HG03097 (cell line): Measurements from ENCODE around the gene P2RY13.

ENCODE experiments used
- ATAC-seq: cut with Tn5 transposase; IDR thresholded peaks from one replicate; pipeline ENCODE4 v1.9.1; 2021; ENCODE audit not compliant: unreplicated experiment, low FRiP score

P2RY13 gene

DNA sequence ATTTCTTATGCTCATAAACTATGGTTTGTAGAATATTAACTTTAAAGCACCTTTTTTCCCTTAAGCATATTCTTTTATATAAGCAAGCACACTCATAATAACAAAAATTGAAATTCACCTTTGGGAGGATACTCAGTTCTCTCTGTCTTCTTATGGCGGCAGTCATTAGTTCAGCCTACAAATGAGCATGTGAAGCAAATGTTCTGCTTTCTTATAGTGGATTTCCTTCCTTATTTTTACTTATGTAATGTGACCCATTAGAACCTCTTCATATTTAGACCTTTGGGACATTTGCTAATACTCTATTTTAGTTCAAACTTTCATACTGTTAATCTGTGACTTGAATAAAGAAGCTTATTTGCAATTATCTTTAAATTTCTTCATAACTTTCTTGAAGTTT lies at the start of gene P2RY13:
Gene P2RY13 (minus strand): TSS at position 187 of the 400 bp plus-strand sequence. CDS start 21 bp downstream, at position 166.
- no peak for ATAC-seq

DNA sequence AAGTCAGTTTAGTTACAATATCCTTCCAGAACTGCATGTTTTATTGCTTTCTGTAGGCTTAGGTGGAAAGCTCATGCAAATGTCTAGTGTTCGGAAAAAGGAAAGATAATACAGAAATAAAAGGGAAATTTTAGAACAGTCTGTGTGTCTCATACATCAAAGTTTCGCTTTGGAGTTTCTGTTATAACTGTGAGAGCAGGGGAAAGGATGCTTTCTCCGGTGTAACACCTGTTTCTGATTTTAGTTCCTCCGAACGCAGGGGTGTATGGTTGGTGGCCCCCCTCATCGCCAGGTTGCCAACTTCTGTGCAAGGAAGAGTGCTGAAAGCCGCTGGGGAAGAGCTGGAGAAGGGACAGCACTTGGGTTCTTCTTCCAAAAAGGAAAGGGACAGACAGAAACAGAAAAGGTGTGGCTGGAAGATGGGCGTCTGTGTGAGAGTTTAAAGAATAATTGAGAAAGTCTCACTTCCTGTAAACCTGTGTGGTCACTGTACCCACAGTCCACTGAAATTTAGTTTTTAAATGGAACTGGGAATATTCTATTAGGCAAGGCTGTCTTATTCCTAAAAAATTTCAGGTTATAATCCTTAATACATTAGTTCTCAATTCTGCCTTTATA lies 48.5 kb upstream of the P2RY13 start:
- no peak for ATAC-seq

DNA sequence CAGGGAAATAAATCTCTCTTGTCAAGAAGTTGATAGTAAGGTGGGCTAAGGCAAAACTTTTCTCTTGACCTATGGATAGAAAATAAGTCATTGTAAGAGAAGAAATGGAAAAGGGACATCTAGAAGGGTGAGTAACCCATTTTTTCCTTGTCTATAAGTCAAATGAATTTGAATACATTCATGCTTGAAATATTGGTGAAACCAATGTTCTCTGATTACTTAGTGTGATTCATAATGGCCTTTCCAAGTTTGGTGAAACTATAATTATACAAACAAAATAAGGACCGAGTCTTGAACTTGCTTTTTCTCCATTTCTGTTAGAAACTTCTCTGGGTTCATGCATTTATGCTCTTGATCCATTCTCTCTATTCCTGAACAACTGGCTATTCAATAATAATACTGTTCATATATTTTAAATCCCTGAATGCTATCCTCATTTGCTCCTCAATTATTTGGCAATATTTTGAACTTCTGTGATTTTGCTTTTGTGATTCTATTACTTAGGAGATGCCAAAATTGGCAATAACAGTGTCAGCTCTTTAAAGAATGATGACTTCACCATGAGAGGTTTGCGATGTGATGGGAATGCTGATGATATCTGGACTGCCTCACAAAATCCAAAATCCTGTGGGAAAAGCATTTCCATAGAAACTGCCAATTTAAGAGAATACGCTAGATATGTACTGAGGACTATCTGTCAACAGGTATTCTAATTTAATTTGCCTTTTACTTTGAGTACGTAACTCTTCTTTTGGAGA lies 42.9 kb upstream of the P2RY13 start:
- no peak for ATAC-seq

DNA sequence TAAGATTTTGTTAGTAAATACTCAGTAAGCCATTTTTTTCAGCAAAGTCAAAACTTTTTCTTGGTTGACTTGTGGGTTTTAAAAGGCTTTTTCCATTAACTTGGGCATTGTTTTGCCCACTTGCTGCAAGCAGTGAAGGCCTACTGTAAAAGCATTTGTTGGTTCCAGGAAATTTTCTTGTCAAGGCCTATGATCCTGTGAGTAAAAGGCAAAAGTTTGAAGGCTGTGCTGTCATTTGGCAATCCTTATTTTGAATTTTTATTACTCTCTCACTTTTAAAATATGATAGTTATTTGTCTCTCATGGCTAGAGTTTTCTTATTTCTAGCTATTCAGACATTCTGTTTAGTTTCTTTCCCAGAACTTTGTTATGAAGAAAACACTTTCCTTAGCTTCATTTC lies 42.2 kb upstream of the P2RY13 start:
- no peak for ATAC-seq

DNA sequence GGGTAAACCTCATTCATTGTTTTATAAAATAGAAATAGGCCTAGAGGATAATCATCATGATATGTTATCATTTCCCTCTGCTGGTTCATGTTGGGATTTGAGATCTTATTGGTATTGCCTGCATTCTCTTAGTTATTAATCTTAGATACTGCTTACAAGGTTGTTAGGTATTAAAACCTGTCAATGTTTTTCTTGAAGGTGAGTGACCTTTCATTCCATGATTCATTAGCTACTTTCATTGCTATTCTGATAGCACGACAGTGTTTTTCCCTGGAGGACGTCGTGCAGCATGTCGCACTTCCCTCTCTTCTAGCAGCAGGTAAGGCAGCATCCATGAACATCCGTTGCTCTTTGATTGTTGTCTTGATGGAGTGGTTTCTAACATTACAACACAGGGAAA lies 38.1 kb upstream of the P2RY13 start:
- ATAC-seq, result no peak

DNA sequence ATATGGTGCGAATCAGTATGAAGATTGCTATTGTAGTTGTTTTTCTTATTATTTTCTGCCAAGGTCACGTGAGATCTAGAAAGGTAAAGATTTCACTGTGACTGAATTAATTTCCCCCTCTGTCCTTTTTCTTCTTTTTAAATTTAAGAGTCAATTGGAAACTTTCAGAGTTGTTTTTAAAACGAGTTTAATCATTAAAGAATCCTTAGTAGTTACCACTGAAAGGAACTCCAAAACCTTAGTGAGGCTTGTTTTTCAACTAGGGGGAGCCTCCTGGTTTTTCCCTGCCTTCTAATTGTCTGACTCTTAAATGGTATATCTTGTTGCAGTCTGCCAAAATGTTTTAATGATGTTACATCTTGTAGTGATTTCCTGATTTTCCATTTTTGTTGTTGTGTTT lies 37.6 kb upstream of the P2RY13 start:
- no peak for ATAC-seq

DNA sequence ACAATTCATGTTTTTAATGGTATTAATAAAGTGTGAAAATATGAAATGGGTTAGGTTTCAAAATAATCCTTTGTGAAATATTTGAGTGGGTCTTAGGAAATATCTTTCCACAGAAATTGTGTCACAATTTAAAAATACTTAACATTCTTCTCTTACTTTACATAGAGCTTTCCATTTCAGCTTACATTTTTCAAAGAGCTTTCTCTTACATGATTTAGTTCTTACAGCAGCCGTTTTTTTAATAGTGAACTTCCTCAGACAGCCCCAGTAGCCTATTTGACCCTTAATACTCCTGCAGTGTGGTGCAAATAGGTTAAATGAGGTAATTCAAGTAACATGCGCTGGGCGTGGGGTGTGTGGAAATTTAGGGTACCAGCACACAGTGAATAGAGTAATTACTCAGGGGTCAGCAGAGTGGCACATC lies 33.4 kb upstream of the P2RY13 start:
- no peak for ATAC-seq

DNA sequence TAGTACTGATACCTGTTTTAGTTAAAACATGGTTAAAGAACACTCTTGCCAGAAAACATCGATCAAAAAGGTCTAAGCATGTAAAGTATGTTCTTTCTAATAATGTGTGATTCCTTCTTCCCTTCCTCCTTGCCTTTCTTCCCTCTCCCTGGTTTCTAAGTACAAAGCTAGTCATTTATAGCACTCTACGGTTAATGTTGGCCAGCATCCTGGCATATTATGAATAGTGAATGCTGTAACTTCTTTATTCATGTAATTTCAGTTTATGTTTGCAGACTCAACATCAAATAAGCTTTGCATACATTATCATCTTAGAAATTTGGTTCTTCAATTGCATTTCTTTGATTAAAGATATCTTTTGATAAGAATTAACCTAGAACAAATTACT lies 28.1 kb upstream of the P2RY13 start:
- no peak for ATAC-seq

DNA sequence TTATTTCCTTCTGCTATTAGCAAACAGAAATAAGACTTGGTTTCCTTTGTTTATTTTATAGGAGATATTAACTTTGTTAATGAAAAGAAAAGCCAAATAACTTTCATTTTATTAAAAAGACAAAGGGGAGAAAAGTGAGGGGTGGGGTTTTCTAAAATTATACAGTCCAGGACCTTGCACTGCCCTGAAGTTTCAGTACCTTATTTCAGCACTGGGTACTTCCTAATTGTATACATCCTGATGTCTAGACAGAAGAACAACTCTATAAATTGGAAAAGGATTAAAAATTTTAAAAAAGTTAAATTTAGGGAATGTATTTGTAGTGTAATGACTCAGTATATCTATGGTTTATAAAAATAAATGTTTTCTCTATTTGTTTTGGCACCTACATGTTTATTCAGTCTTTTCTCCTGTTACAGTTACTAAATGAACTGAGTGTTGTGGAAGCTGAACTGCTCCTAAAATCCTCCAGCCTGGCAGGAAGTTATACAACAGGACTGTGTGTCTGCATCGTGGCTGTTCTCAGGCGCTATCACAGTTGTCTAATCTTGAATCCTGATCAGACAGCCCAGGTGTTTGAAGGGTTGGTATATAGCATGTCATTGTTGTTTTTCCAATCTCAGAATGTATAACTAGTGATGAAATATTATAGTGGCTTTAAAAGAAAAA lies 27.6 kb upstream of the P2RY13 start:
- no peak for ATAC-seq

DNA sequence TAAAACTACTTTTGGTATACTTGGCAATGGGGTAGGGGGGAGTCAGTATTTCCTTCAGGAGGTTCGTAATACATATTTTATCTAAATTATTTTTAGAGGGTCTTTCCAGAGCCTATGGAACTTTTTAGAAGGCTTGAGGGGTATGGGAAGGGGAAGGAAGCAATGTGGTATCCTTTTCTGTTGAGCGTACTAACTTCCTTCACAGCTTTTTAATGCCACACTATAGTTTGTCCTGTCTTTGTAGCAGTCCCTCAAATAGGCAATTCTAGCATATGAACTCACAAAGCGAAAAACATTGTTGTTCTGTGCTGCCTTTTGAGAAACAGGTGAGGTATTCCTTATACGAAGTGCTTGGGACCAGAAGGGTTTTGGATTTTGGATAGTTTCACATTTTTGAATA lies 22.3 kb upstream of the P2RY13 start:
- peak; percentile 24 for ATAC-seq

DNA sequence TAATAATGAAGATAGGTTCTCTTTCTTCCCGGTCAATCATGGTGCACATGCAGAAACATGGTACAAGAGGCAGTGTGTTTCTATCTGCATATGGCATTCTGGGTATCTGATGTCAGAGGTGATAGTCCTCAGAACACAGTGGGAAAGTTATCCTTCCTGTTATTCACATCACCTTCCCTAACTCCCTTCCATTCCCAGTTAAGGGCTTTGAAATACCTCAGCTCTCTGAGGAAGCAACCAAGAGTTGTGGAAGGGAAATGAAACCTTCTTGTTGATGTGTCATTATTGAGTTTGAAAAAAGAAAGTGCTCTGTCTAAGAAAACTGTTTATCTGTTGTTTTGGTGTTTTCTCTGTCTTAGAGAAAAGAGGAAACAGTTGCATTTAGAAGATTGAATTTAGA lies 21.9 kb upstream of the P2RY13 start:
- ATAC-seq, result peak; percentile 71

DNA sequence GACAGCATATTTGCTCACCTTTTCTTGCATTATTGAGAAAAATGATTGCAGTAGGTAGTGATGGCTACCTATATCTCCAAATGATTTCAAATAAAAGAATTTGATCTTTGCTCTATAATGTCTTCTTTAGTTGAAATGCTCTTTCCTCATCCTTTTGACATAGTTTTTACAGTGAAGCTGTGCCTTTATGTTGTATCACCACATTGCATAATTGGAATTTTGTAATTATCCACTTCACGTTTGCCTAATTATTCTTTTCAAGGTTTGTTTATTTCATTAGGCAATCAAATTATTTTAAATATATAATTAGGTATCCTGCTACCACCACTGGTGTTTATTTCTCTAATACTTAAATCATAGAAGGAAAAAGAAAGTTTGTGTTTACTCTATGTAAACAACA lies 21.3 kb upstream of the P2RY13 start:
- no peak for ATAC-seq

DNA sequence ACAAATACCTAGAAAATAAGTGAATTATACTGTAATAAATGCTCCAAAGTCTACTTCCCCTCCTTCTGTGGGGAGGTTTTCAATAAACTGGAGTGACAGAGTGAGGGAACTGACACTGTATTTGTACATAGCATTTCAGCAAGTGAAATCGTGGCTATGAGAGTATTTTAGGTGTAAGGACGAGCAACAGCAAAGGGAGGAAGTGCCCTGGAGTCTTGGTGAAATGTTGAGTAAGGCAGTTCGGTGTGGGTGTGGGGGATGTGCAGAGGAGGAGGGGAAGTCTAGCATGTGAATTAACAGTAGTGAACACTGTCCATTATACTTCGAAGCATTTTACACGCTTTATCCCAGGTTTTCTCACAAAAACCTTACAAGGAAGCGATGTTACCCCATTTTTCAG lies 18.1 kb upstream of the P2RY13 start:
- no peak for ATAC-seq

DNA sequence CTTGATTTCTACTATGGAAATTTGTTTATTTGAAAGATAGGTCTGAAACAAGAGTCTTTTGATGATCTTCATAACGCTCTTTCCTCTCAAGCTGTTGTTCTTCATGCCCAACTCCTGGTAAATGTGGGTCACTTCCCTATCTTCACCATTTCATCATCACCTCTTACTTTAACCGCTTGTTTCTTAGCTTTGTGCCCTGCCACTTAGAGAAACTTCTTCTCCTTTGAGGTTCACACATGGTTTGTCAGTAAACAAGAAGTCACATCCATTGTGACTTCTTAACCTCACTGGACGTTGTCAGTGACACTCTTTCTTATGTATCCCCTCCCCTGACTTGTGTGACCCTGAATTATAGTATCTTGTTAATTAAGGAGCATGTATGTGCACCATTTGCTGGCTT lies 16.9 kb upstream of the P2RY13 start:
- no peak for ATAC-seq

DNA sequence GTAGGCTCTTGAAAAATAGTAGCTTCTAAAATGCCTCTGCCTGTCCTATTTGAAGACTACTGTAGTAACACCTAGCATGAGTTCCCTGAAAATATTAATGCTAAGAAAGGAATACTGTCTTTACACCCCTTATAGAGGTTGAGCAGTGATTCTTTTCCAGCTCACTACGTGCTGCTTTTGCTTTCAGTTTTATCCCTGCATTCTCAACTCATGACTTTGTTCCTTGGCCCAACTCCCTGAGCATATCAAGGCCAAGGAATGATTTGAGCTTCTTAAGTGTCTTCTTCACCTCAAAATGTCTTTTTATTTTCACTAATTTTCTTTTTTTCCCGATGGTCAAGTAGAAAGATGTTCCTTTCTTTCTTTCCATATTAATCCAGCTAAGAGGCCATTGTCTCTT lies 16.5 kb upstream of the P2RY13 start:
- ATAC-seq, result no peak

DNA sequence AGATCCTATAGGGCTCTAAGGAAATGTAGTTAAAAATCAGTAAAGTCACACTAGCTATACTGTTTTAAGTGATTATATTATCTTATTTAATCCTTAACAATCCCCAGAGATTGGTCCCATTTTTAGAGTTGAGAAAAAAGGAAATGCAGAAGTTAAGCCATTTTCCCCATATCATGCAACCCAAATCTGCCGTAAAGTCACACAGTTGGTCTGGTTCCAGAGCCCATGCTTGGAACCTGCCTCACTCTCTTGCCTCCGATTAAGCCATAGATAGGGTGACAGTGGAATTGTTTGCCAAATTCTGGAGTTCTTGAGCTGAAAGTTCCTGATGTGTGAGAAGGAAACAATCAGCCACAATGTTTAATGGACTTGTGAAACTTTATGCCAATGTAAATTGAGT lies 2.3 kb upstream of the P2RY13 start:
- ATAC-seq, result no peak

DNA sequence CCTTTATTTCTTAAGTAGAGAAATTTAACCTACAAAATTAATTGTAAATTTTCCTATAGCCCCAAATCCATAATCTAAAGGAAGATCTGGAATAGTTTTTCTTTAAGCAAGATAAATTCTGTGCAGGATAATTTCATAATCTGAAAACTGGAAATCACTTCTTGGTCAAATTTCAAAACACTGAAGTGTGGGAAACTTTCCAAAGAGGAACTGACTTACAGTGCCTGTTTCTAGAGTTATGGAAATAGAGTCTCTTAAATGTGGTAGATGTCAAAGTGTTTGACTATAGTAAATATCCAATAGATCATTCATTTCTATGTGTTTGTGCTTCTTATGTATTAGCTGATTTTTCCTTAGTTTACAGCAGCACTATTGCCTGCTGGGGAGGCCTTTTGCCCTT lies 1.6 kb upstream of the P2RY13 start:
- ATAC-seq, result no peak

DNA sequence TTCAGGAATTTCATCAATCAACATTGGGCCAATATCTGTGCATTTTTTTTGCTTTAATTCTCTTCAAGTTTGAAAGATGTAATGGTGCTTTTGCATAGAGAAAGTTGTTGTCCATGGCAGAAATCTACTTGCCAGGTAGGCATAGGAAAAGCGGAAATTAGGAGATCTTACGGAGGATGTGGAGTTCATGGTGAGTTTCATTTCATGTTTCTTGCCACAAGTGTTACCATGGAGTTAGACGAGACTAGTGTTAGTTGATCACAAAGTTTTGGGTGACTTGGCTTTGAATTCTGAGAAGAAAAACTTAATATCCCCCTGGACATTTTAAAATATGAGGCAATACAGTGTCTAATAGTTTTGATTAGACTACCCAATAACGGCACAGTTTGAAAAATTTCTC lies 1.0 kb upstream of the P2RY13 start:
- no peak for ATAC-seq

DNA sequence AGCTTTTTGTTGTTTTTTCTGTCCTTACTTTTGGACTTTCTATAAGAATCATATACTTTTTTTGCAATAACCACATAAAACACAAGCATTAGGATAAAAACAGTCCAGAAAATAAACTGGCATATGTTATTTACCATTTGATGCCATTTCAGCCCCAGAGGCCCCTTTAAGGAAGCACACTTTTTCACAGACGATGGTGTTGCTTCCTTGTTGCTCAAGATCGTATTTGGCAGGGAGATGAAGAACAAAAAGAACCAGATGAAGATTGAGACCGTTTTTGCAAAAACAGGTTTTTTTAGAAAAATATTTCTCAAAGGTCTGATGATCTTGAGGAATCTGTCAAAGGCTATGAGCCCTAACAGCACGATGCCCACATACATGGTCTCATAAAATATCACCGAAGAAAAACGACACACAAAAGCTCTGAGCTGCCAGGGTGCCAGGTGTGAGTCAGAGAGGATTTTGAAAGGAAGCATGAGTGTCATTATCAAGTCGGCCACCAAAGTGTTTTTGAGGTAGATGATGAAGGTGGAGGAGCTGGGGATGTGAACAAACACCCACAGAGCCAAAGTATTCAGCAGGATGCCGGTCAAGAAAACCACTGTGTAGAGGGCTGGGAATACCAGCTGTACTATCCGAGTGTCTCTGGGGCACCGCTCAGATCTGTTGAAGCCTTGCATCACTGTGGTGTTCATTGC lies 902 bp downstream of the P2RY13 start:
- no peak for ATAC-seq

DNA sequence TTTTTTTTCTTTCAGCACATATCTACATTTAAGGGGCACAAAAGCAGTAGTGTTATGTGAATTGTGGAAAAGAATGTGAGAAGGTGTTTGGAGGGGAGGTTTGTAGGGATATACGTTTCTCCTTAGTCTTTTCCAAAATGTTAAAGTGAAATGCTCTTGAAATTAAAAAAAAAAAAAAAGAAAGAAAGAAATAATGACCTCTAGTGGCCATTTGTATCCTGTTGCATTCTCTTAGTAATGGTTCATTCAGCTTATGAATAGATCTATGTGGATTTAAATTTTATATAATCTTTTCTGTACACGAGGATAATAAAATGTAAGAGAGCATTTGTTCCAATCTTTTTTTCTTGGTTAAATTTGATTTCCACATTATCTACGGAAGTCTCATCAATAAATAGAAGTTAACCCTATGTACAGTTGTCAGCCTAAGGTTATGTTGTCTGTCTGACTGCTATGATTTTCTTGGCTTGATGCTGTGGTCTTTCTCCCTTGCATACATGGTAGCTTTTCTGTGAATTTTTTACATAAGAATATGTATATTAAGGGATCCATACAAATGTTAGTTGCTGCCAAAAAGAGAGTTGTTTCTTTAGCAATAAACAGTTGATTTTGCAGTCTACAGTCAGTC lies 1.7 kb downstream of the P2RY13 start:
- ATAC-seq, result no peak

DNA sequence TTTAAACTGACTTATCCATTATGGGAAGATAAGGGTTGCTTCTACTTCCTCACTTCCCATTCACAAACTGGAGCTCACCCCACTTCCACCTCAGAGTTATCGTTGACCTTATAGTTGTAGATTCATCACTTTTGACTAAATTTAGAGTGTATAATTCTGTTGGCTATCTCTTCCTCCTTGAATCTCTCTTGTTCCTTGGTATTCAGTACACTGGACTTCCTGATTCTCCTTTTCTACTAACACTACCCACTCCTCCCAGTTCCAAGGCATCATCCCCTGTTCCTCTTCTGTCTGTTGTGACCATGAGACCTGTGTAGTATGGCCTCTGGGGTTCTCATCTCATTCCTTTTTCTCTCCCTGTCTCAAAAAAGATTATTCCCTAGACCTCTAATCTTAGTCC lies 6.8 kb downstream of the P2RY13 start:
- no peak for ATAC-seq
